Middle frontal gyrus (tissue), 1 donor: ENCODE data around the gene BRS3.

Experiments used
- DNase-seq: peaks from one replicate; pipeline ENCODE4 v3.0.0-alpha.2; 2015; ENCODE audit warnings: low spot score; ENCODE audit errors: extremely low spot score

Gene BRS3

GRCh38 chrX:136493011-136493410 lies 5.3 kb downstream of the BRS3 start:
- DNase-seq, result no peak

GRCh38 chrX:136495043-136495442 lies 7.3 kb downstream of the BRS3 start:
- DNase-seq, result no peak

DNA sequence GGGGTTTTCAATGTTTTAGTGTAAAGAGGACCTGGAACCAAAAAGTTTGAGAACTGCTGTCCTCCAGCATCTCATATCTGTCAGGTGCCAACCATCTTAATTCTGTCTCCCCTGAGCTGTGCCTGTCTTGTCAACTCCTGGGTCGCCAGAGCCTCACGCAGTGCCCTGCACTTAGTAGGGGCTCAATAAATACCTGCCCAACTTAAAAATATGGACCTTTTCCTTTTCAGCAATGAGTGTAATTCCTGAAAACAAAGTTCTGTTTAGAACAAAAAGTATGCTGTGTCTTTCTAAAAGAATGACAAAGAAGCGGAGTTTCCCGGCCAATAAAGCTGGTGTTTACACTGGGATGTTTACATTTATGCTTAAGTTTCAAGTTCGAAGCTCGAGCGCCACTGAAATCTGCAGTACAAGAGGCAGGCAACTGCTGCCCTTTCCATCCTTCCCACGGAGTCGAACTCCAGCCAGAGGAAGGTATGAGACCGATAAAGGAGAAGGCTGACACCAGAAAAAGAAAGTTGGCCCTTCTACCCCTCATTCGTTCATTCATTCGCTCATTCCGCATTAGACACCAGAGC lies 8.5 kb downstream of the BRS3 start:
- DNase-seq, result no peak

- peak; percentile 39 for DNase-seq
These were observed 9.2 kb downstream of the BRS3 start for GRCh38 chrX:136496764-136497555.

- no peak for DNase-seq
These were observed 9.9 kb downstream of the BRS3 start, which contains the start of gene HTATSF1 for GRCh38 chrX:136497556-136498052. TSS of gene HTATSF1 (plus strand) at chrX:136497592. CDS start at chrX:136497685, 93 bp downstream.

DNA sequence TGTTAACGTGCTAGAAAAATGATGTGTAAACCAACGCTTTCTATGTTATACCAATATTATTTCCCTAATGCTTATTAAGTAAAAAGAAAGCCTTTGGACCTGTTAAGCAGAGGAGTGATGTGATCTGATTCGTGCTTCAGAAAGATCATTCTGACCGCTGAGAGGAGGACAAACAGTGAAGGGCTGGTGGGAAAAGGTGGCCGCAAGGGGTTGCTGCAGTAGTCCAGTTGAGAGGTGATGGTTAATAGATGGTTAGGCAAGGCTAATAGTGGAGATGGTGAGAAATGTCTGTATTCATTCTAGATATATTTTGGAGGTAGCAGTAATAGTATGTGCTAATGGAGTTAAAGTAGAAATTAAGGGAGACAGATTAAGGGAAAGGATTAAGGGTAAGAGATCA lies 31.3 kb downstream of the BRS3 start:
- DNase-seq, result no peak

- DNase-seq, result no peak
These were observed 36.0 kb downstream of the BRS3 start for GRCh38 chrX:136523770-136524169.

GRCh38 chrX:136525738-136526606 lies 38.2 kb downstream of the BRS3 start:
- DNase-seq, result no peak

- no peak for DNase-seq
These were observed 41.0 kb downstream of the BRS3 start for GRCh38 chrX:136528645-136529315.

DNA sequence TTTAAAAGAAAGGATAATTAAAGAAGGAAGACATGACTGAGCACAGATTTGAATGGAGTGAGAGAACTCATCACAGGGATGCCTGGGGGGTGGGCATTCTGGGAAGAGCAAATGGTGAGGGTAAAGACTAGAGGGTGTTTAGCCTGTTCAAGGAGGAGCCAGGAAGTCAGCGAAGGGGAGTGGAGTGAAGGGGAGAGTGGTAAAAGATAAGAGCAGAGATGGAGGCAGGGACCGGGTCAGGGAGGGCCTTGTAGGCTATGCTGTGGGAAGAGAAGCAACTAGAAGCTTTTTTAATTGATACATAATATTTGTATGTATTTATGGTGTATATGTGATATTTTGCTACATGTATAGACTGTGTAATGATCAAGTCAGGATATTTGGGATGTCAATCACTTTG lies 42.0 kb downstream of the BRS3 start:
- no peak for DNase-seq

- no peak for DNase-seq
These were observed 44.2 kb downstream of the BRS3 start, which contains the start of gene VGLL1 for GRCh38 chrX:136531951-136532350. TSS of gene VGLL1 (plus strand) at chrX:136532215. CDS start at chrX:136536021, 3,806 bp downstream.

- DNase-seq, result no peak
These were observed 46.4 kb downstream of the BRS3 start for GRCh38 chrX:136534131-136534530.

DNA sequence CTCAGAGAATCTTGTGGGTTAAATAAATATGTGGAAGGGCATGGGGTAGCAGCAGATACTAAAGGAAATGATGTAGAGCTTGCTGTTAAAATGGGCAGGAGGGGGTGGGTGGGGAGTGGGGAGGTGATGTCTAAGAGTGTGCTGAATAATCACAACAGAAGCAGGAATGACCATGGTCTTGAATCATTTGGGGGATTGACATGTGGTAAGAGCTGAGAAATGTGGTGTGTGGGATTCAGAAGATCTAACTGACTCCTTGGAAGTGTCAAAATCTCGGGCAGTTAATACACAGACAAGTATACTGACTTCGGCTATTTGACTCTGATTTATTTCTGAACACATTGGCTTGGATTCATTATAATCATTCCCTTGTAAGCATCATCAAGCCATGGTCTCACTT lies 51.1 kb downstream of the BRS3 start:
- DNase-seq, result no peak

DNA sequence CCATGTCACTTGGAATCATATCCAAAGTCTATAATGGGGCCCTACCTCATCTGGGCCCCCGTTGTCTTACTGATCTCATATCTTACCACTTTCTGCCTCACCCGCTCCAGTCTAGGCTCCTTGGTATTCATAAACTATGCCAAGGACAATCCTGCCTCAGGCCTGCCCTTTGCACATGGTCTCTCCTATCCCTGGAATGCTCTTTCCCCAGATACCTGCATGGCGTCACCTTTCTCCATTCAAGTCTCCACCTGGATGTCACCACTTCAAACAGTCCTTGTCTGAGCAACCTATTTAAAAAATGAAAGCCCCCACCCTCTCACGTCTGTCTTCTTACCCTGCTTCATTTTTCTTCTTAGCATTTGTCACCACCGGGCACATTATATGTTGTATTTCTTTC lies 52.5 kb downstream of the BRS3 start:
- no peak for DNase-seq

DNA sequence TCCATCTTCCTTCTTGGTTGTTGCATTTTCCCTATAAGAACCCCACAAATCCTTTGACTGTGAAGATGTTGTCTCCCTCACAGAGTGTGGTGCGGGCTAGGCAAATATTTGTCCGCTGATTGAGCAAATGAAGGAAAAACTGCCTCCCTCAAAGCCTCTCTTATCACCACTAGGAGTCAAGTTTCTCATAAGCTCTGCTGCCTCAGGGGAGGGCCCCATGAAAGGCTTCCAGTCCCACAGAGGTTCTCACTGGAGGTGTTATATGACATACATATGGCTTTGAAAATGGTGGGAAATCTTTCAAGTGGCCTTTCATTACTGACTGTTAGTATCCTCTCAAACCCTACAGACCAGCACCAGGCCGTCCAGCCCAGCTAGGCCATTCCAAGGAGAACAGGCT lies 53.5 kb downstream of the BRS3 start:
- DNase-seq, result no peak

DNA sequence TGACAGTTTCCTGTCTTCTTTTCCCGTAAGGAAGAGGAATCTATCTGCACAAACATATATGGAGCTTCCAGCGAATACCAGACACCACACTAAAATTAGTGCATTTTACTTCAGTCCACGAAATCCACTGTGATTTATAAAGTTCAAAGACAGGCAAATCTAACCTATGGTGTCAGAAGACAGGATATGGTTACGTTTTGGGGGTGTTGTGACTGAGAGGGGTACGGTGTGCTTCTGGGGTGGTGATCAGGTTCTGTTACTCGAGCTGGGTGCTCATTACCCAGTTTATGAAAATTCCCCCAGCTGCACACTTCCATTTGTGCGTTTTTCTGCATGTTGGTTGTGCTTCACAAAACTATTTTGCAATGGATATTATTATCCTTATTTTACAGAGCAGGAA lies 54.5 kb downstream of the BRS3 start:
- no peak for DNase-seq
